K562 (cell line): Measurements from ENCODE around the gene A1BG. TPM values are rescaled to one million over a fixed set of nuclear protein-coding genes. Genes with fewer than 3 reads are reported as not detected.
A peak's percentile ranks its signal among the peaks of the same experiment; 100 is the strongest.

ENCODE experiments used
- BACH1 ChIP-seq: fragments of 200-800 bp; sonication (Bioruptor generic); IDR thresholded peaks from 2 replicates; pipeline ENCODE4 v1.6.1; 2016; ENCODE audit warnings: missing genetic modification characterization, missing compliant biosample characterization
- BCOR ChIP-seq: fragments of 450-650 bp; IDR thresholded peaks from 2 replicates; pipeline ENCODE4 v1.6.1; 2016
- BDP1 ChIP-seq: IDR thresholded peaks from 3 replicates; pipeline ENCODE4 v1.6.1; 2011; ENCODE audit not compliant: insufficient read length, insufficient read depth
- EP300 ChIP-seq: IDR thresholded peaks from 2 replicates; pipeline ENCODE4 v1.6.1; 2012; ENCODE audit warnings: low read length, improper control_type of control experiment
- FOXP1 ChIP-seq: sonication (generic); formaldehyde crosslinking; IDR thresholded peaks from 2 replicates; pipeline ENCODE4 v1.8.0; 2022; ENCODE audit warnings: mild to moderate bottlenecking, missing genetic modification reagents
- HEY1 ChIP-seq: fragments of 250-450 bp; sonication (Bioruptor Pico); IDR thresholded peaks from 2 replicates; pipeline ENCODE4 v1.5.0; 2020; ENCODE audit warnings: mild to moderate bottlenecking, moderate library complexity, borderline replicate concordance
- NONO ChIP-seq, 2 experiments: fragments of 200-400 bp in 1 of 2; fragments of 450-650 bp in 1 of 2; formaldehyde crosslinking in 1 of 2; IDR thresholded peaks; 2 replicates each; pipeline ENCODE4 v1.6.1; 2017; ENCODE audit warnings: low read depth in 2 of 2, mild to moderate bottlenecking in 2 of 2, moderate library complexity in 2 of 2, low read length in 1 of 2
- POLR2AphosphoS5 ChIP-seq: IDR thresholded peaks from 2 replicates; pipeline ENCODE4 v1.6.1; 2011; ENCODE audit warnings: mild to moderate bottlenecking, low read depth, low read length, moderate library complexity; ENCODE audit not compliant: control insufficient read depth, insufficient read depth
- POLR2B ChIP-seq: fragments of 450-650 bp; IDR thresholded peaks from 2 replicates; pipeline ENCODE4 v1.6.1; 2018; ENCODE audit warnings: low read depth; ENCODE audit not compliant: partially characterized antibody
- PTBP1 ChIP-seq: fragments of 200-400 bp; formaldehyde crosslinking; IDR thresholded peaks from 2 replicates; pipeline ENCODE4 v1.6.1; 2017; ENCODE audit warnings: low read depth, low read length
- RB1 ChIP-seq: fragments of 450-650 bp; IDR thresholded peaks from 2 replicates; pipeline ENCODE4 v1.6.1; 2017; ENCODE audit warnings: low read depth, mild to moderate bottlenecking
- SMARCC2 ChIP-seq: fragments of 450-650 bp; IDR thresholded peaks from 2 replicates; pipeline ENCODE4 v1.6.1; 2017; ENCODE audit warnings: antibody characterized with exemption, moderate library complexity, mild to moderate bottlenecking, low read depth
- TOE1 ChIP-seq, 2 experiments: fragments of 450-650 bp in 1 of 2; sonication (generic) in 1 of 2; formaldehyde crosslinking in 1 of 2; IDR thresholded peaks; 2 replicates each; pipeline versions ENCODE4 v1.7.1 to v1.8.0; 2016 to 2022; ENCODE audit warnings: borderline replicate concordance in 2 of 2, mild to moderate bottlenecking in 2 of 2, antibody characterized with exemption in 1 of 2, inconsistent platforms in 1 of 2, low read depth in 1 of 2, missing genetic modification reagents in 1 of 2, moderate library complexity in 1 of 2
- XRCC5 ChIP-seq: fragments of 200-400 bp; formaldehyde crosslinking; IDR thresholded peaks from 2 replicates; pipeline ENCODE4 v1.6.1; 2017; ENCODE audit warnings: low read depth, mild to moderate bottlenecking, low read length
- ZFX ChIP-seq: sonication (generic); formaldehyde crosslinking; IDR thresholded peaks from 2 replicates; pipeline ENCODE4 v1.8.0; 2022; ENCODE audit warnings: mild to moderate bottlenecking, missing genetic modification reagents, moderate library complexity
- ZKSCAN3 ChIP-seq: fragments of 250-450 bp; sonication (Bioruptor Pico); IDR thresholded peaks from 2 replicates; pipeline ENCODE4 v1.4.0; 2020
- ZNF12 ChIP-seq: sonication (generic); formaldehyde crosslinking; IDR thresholded peaks from 2 replicates; pipeline ENCODE4 v1.4.0; 2020; ENCODE audit warnings: mild to moderate bottlenecking, missing genetic modification reagents
- ZNF140 ChIP-seq: fragments of 250-450 bp; sonication (Bioruptor Pico); IDR thresholded peaks from 2 replicates; pipeline ENCODE4 v1.8.0; 2021; ENCODE audit warnings: moderate library complexity, mild to moderate bottlenecking, inconsistent platforms
- polyA plus RNA-seq, 8 experiments: library from polyadenylated mRNA; depleted of rRNA in 4 of 8; stranded (reverse) in 5 of 8; unstranded in 3 of 8; fragments of >200 nt; fragmentation: Nextera tagmentation in 2 of 8; fragmentation: Illumina TruSeq in 1 of 8; extraction: Ambion mirVana in 2 of 8; extraction: Trizol in 1 of 8; gene quantifications; 2 replicates each; pipeline versions ENCODE4 v1.2.1 to v1.2.3, GENCODE V29; 2011 to 2014; ENCODE audit warnings: inconsistent platforms in 1 of 8, missing spikeins in 1 of 8
- total RNA-seq, 7 experiments: library from RNA; depleted of rRNA in 6 of 7; stranded (reverse); fragments of >200 nt in 6 of 7; fragmentation: Illumina TruSeq in 2 of 7; extraction: Trizol in 2 of 7; gene quantifications; 2 replicates each; pipeline versions ENCODE4 v1.2.1 to v1.2.3, GENCODE V29; 2011 to 2021; ENCODE audit warnings: low replicate concordance in 1 of 7
- TF ChIP-seq, protein P1 (sequence below): fragments of 250-450 bp; sonication (Bioruptor Pico); IDR thresholded peaks from 2 replicates; pipeline ENCODE4 v1.4.0; 2020; ENCODE audit warnings: mild to moderate bottlenecking, moderate library complexity
- TF ChIP-seq, protein P2 (sequence below): fragments of 450-650 bp; IDR thresholded peaks from one replicate; pipeline ENCODE4 v1.6.1; 2018; ENCODE audit warnings: mild to moderate bottlenecking, moderate library complexity; ENCODE audit not compliant: partially characterized antibody
- TF ChIP-seq, protein P3 (sequence below): fragments of 250-450 bp; sonication (Bioruptor Pico); IDR thresholded peaks from 2 replicates; pipeline ENCODE4 v1.8.0; 2021; ENCODE audit warnings: moderate library complexity, mild to moderate bottlenecking, inconsistent platforms

A1BG gene
- total and polyA plus RNA-seq, 9 of the 15 experiments (the other 6 are each of a cell fraction or from before 2014, with no cell fraction given), result 0.10 to 19.8 (median 2.6) TPM

DNA sequence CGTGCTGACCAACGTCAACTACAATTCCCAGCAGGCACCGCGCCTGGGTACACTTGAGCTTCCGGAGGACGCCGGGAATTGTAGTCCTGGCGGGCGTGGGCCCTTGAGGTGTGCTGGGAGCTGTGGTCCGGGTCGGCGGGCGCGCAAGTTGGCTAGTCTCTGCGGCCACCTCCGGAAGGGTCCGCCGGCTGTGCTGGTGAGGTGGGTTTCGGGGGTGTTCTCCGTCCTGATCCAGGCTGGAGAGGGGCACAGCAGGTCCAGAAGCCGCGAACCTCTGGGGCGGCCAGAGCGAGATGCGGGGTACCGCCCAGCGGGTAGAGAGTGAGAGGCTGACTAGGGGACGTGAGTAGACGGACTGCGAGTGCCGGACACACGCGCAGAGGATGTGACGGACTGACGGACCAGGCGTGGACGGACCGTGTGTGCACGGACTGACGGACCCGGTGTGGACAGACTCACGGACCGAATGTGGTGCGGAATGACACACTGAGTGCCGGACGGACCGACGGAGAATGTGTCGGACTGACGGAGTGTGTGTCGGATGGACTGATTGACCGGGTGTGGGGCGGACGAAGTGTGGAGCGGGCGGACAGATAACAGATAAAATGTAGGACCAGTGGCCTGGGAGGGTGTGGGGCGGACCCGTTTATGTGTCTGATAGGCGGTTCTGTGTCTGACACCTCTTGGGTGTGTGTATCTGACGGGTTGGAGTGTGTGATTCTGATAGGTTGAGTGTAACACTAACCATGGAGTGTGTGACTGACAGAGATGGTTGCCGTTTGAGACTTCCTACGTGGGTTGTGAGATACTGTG is 26.2 kb downstream of the A1BG start, which contains the start of gene ZSCAN22 (continued):
- TF ChIP-seq, protein P1, sequence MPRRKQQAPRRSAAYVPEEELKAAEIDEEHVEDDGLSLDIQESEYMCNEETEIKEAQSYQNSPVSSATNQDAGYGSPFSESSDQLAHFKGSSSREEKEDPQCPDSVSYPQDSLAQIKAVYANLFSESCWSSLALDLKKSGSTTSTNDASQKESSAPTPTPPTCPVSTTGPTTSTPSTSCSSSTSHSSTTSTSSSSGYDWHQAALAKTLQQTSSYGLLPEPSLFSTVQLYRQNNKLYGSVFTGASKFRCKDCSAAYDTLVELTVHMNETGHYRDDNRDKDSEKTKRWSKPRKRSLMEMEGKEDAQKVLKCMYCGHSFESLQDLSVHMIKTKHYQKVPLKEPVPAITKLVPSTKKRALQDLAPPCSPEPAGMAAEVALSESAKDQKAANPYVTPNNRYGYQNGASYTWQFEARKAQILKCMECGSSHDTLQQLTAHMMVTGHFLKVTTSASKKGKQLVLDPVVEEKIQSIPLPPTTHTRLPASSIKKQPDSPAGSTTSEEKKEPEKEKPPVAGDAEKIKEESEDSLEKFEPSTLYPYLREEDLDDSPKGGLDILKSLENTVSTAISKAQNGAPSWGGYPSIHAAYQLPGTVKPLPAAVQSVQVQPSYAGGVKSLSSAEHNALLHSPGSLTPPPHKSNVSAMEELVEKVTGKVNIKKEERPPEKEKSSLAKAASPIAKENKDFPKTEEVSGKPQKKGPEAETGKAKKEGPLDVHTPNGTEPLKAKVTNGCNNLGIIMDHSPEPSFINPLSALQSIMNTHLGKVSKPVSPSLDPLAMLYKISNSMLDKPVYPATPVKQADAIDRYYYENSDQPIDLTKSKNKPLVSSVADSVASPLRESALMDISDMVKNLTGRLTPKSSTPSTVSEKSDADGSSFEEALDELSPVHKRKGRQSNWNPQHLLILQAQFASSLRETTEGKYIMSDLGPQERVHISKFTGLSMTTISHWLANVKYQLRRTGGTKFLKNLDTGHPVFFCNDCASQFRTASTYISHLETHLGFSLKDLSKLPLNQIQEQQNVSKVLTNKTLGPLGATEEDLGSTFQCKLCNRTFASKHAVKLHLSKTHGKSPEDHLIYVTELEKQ (CRISPR knock-in tag), result 0 out of 2 replicates have a peak, but pooled peaks have one; percentile 40
- TF ChIP-seq SMARCC2, result no peak
- peak; percentile 63; the same call in 1 of the 2 replicates for TF ChIP-seq BACH1 (tag)
- TF ChIP-seq ZNF12, result no peak; the same call in 1 of the 2 replicates
- TF ChIP-seq POLR2AphosphoS5, result no peak
- TF ChIP-seq NONO (IDR thresholded peaks at IDR 0.05; ENCODE audit: low read depth in 2 of 2, low read length in 1 of 2), result 0 out of 4 replicates have a peak, but pooled peaks of 1 of the 2 experiments have one; percentile 13
- TF ChIP-seq ZFX (CRISPR knock-in tag), result peak; percentile 91
- TF ChIP-seq POLR2B, result peak; percentile 84
- TF ChIP-seq PTBP1, result no peak
- peak; percentile 70; the same call in 1 of the 2 replicates for TF ChIP-seq FOXP1 (CRISPR knock-in tag)
- TF ChIP-seq RB1, result peak; percentile 75
- TF ChIP-seq, protein P2, sequence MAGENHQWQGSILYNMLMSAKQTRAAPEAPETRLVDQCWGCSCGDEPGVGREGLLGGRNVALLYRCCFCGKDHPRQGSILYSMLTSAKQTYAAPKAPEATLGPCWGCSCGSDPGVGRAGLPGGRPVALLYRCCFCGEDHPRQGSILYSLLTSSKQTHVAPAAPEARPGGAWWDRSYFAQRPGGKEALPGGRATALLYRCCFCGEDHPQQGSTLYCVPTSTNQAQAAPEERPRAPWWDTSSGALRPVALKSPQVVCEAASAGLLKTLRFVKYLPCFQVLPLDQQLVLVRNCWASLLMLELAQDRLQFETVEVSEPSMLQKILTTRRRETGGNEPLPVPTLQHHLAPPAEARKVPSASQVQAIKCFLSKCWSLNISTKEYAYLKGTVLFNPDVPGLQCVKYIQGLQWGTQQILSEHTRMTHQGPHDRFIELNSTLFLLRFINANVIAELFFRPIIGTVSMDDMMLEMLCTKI, result no peak
- peak; percentile 83; the same call in 1 of the 2 replicates for TF ChIP-seq TOE1 (IDR thresholded peaks at IDR 0.05; ENCODE audit: borderline replicate concordance)
- peak; percentile 98 for TF ChIP-seq TOE1 (CRISPR knock-in tag; IDR thresholded peaks at IDR 0.05; ENCODE audit: borderline replicate concordance, low read depth)
- TF ChIP-seq BCOR, result peak; percentile 53; the same call in 1 of the 2 replicates
- no peak for TF ChIP-seq ZKSCAN3 (CRISPR knock-in tag)
- TF ChIP-seq BDP1, result no peak
- peak; percentile 41 for TF ChIP-seq EP300
- TF ChIP-seq, protein P3, sequence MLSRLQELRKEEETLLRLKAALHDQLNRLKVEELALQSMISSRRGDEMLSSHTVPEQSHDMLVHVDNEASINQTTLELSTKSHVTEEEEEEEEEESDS (CRISPR knock-in tag), result no peak
- no peak for TF ChIP-seq ZNF140 (CRISPR knock-in tag)
- no peak; the same call in 1 of the 2 replicates for TF ChIP-seq XRCC5
- no peak for TF ChIP-seq HEY1 (CRISPR knock-in tag)
